SK-N-SH (cell line): Measurements from ENCODE around the gene ARHGAP26. TPM values are rescaled to one million over a fixed set of nuclear protein-coding genes. Genes with fewer than 3 reads are reported as not detected.

Experiments
- CTCF ChIA-PET: fragments of 300-600, 350-600 bp; formaldehyde crosslinking; extraction: SDS; loops from one replicate; lab custom pipeline; 2021; lab: Yijun Ruan, JAX
- POLR2A ChIA-PET: fragments of 350-600 bp; sonication (Branson Sonifier 250); formaldehyde crosslinking; extraction: SDS; loops from one replicate; lab custom pipeline; 2020; ENCODE audit warnings: antibody characterized with exemption, inconsistent platforms; lab: Yijun Ruan, JAX
- DNase-seq: peaks from one replicate; pipeline ENCODE4 v3.0.0; 2012
- H2AFZ ChIP-seq: fragments of 200-600 bp; sonication (generic); 2 replicates; pipeline ENCODE4 v1.8.1; 2016; ENCODE audit warnings: antibody characterized with exemption, mild to moderate bottlenecking, low read depth
- H3F3A ChIP-seq: fragments of 200-600 bp; sonication (generic); replicated peaks from 2 replicates; pipeline ENCODE3; 2016; ENCODE audit warnings: antibody characterized with exemption, mild to moderate bottlenecking; ENCODE audit not compliant: insufficient read depth
- H3K27ac ChIP-seq, 2 experiments: fragments of 200-500 bp in 1 of 2; fragments of 200-600 bp in 1 of 2; sonication (Bioruptor generic) in 1 of 2; sonication (generic), shearing (Covaris generic) in 1 of 2; 2 replicates each; pipeline versions ENCODE4 v1.5.1 to v1.6.1; 2014 to 2016; ENCODE audit warnings: low read depth in 2 of 2, inconsistent platforms in 1 of 2, low read length in 1 of 2, mild to moderate bottlenecking in 1 of 2, mixed read lengths in 1 of 2
- H3K27me3 ChIP-seq: fragments of 200-600 bp; sonication (generic), shearing (Covaris generic); 2 replicates; pipeline ENCODE4 v1.6.1; 2016; ENCODE audit warnings: mixed run types; ENCODE audit not compliant: insufficient read depth
- H3K36me3 ChIP-seq, 2 experiments: fragments of 200-500 bp in 1 of 2; fragments of 200-600 bp in 1 of 2; sonication (Bioruptor generic) in 1 of 2; sonication (generic) in 1 of 2; replicated peaks in 1 of 2; 2 replicates each; pipeline versions ENCODE3 to v1.5.1; 2014 to 2016; ENCODE audit warnings: low read length in 1 of 2, mild to moderate bottlenecking in 1 of 2; ENCODE audit not compliant: insufficient read depth in 2 of 2, control insufficient read depth in 1 of 2
- H3K4me1 ChIP-seq, 2 experiments: fragments of 200-500 bp in 1 of 2; fragments of 200-600 bp in 1 of 2; sonication (Bioruptor generic) in 1 of 2; sonication (generic), shearing (Covaris generic) in 1 of 2; 2 replicates each; pipeline versions ENCODE4 v1.5.1 to v1.6.1; 2014 to 2016; ENCODE audit warnings: low read depth in 1 of 2, low read length in 1 of 2, mixed run types in 1 of 2; ENCODE audit not compliant: insufficient read depth in 2 of 2, control insufficient read depth in 1 of 2
- H3K4me2 ChIP-seq: fragments of 200-600 bp; sonication (generic), shearing (Covaris generic); 2 replicates; pipeline ENCODE4 v1.6.1; 2017; ENCODE audit warnings: mixed run types
- H3K4me3 ChIP-seq, 2 experiments: fragments of 200-500 bp in 1 of 2; fragments of 200-600 bp in 1 of 2; sonication (Bioruptor generic) in 1 of 2; sonication (generic), shearing (Covaris generic) in 1 of 2; 2 replicates each; pipeline versions ENCODE4 v1.5.1 to v1.8.1; 2014 to 2016; ENCODE audit warnings: low read depth in 2 of 2, inconsistent platforms in 1 of 2, low read length in 1 of 2, mild to moderate bottlenecking in 1 of 2, mixed read lengths in 1 of 2, moderate library complexity in 1 of 2
- H3K79me2 ChIP-seq: fragments of 200-600 bp; sonication (generic); 2 replicates; pipeline ENCODE4 v1.8.1; 2017; ENCODE audit warnings: mild to moderate bottlenecking; ENCODE audit not compliant: insufficient read depth
- H3K9ac ChIP-seq: fragments of 200-600 bp; sonication (generic); 2 replicates; pipeline ENCODE4 v1.6.1; 2017; ENCODE audit warnings: mixed run types
- H3K9me2 ChIP-seq: fragments of 200-600 bp; sonication (generic); 2 replicates; pipeline ENCODE4 v1.6.1; 2017; ENCODE audit warnings: mixed run types
- H3K9me3 ChIP-seq: fragments of 200-600 bp; sonication (generic); 2 replicates; pipeline ENCODE4 v1.6.1; 2017; ENCODE audit warnings: mixed run types, mild to moderate bottlenecking, moderate library complexity
- H4K20me1 ChIP-seq: fragments of 200-600 bp; sonication (generic); 2 replicates; pipeline ENCODE4 v1.6.1; 2017; ENCODE audit warnings: mild to moderate bottlenecking, mixed run types; ENCODE audit not compliant: insufficient read depth
- EZH2phosphoT487 ChIP-seq: fragments of 200-600 bp; sonication (generic); IDR thresholded peaks from 2 replicates; pipeline ENCODE4 v1.6.1; 2017; ENCODE audit warnings: low read depth, mixed run types, mild to moderate bottlenecking, antibody characterized with exemption, moderate library complexity, borderline replicate concordance
- FOSL2 ChIP-seq: IDR thresholded peaks from 2 replicates; pipeline ENCODE4 v1.4.0; 2012; ENCODE audit warnings: low read depth, mild to moderate bottlenecking, moderate library complexity, borderline replicate concordance
- GABPA ChIP-seq: IDR thresholded peaks from 2 replicates; pipeline ENCODE4 v1.4.0; 2012; ENCODE audit warnings: low read depth, mild to moderate bottlenecking
- MEF2A ChIP-seq: IDR thresholded peaks from 2 replicates; pipeline ENCODE4 v1.4.0; 2012; ENCODE audit warnings: low read depth, borderline replicate concordance
- RFX5 ChIP-seq: IDR thresholded peaks from 2 replicates; pipeline ENCODE4 v1.6.1; 2012; ENCODE audit warnings: mild to moderate bottlenecking, improper control_type of control experiment, low read length
- TCF12 ChIP-seq: IDR thresholded peaks from 2 replicates; pipeline ENCODE4 v1.4.0; 2012
- WGBS: methylation state at CpG from one replicate; pipeline ENCODE4 v1.1.6; 2017; ENCODE audit warnings: low lambda C conversion rate; 5-methylcytosine and 5-hydroxymethylcytosine counted together
- polyA plus RNA-seq, 3 experiments: library from polyadenylated mRNA; depleted of rRNA; stranded (reverse); fragments of >200 nt; gene quantifications; 2 replicates each; pipeline ENCODE4 v1.2.3, GENCODE V29; 2012
- TF ChIP-seq, protein P1 (sequence below): IDR thresholded peaks from 2 replicates; pipeline ENCODE4 v1.4.0; 2012; ENCODE audit warnings: low read depth, borderline replicate concordance
- TF ChIP-seq, protein P2 (sequence below): fragments of 200-600 bp; sonication (generic); IDR thresholded peaks from 2 replicates; pipeline ENCODE4 v1.6.1; 2017; ENCODE audit warnings: antibody characterized with exemption, mild to moderate bottlenecking, moderate library complexity

Gene ARHGAP26
- polyA plus RNA-seq, 1 of the 3 experiments (the other 2 are of a cell fraction), result 6.1 TPM

DNA sequence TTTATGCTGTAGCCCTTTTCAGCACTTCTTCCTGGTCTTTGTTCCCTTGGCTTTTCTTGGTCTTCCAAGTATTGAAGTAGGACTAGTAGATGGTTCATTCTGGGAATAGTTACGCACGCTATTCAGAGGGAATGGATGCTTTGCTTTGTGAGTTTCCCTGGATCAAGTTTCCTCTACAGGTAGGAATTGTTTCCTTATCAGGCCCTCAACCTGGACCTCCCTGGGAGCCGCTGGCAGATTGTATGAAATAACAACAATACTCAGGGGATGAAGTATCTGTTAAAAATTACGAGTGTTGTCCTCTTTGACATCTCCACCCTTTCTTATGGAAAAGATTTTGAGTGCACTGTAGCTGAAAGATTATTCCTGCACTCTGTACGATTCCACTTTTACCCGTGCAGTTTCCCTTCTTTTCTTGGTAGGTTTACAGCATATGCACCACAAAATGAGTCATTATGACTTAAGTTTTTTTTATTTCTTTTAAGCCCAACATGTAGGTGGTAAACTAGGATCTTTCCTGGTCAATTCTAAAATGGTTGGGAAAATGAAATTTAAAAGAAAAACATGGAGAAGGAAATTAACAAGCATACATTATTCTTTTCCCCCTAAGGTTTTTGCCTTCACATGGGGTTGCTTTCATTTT is 57.9 kb downstream of the ARHGAP26 start:
- Histone ChIP-seq H3K4me1 (peaks cover 63 to 73% of the 10 kb centered on the region in 2 experiments), H3K36me3 (no peaks in the 10 kb centered on the region), H2AFZ (no peak overlapping the region)
- no peak for DNase-seq
- TF ChIP-seq EZH2phosphoT487 (no peak), FOSL2 (peak; percentile 52; the same call in 1 of the 2 replicates)
- TF ChIP-seq, all 33 proteins: peak for 1
- WGBS, result 89% methylated on average over 6 of the region's 6 CpGs
- H3K9ac ChIP-seq, result no peak overlapping the region
- H3K79me2 ChIP-seq, result peaks cover 11% of the 10 kb centered on the region
- no peaks in the 10 kb centered on the region for H3K9me3 ChIP-seq
- peaks cover 46% of the 10 kb centered on the region for H3F3A ChIP-seq
- POLR2A ChIA-PET, result no interaction called here
- CTCF ChIA-PET, result interaction anchor here (0.9 to 1.1 kb wide), 3 partner anchors 31 to 56 kb away, joined by 3 read pairs; no protein-coding TSS in a partner anchor
- H3K4me3 ChIP-seq, result no peak overlapping the region
- no peaks in the 10 kb centered on the region for H3K27me3 ChIP-seq
- H3K4me2 ChIP-seq, result peak overlapping the region; percentile 76
- H3K9me2 ChIP-seq, result no peaks in the 10 kb centered on the region
- peak overlapping the region; percentile 81 to 86 for H3K27ac ChIP-seq
- H4K20me1 ChIP-seq, result no peaks in the 10 kb centered on the region

DNA sequence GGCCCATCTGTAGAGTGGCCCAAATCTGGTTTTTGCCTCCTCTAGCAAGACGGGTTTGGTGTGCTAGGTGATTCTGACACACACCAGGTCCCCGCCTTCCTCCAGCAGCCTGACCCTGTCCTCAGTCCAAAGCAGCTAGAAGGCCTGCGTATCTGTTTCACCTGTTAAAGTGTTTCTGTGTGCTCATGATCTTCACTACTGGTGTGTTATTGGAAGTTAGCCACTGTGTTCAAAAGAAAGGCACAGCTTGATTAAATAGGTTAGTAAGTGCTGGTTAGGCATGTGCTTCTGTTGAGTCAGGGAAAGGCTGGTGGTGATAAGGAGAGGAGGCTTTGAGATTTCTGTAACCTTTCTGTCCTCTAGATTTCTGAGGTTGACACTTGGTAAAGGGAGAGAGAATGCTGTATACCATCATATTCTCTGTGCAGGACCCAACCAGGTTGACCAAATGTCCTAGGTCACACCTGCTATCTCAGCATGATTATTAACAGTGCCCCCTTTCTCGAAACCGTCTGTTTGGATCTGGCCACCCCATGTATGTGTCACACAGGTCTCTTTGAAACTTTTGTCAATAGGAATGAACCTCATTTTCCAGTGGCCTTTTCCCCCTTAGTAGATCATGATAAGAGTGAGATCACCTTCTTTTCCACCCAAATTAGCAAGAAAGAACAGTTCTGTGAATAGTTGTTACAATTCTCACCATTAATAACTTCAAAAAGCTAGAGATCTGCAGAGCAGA is 58.8 kb downstream of the ARHGAP26 start:
- H2AFZ ChIP-seq, result no peak overlapping the region
- no peaks in the 10 kb centered on the region for H3K27me3 ChIP-seq
- peak overlapping the region; percentile 70; the same call in 1 of the 2 replicates for H3K4me2 ChIP-seq
- no peak for TF ChIP-seq RFX5
- TF ChIP-seq, protein P1, sequence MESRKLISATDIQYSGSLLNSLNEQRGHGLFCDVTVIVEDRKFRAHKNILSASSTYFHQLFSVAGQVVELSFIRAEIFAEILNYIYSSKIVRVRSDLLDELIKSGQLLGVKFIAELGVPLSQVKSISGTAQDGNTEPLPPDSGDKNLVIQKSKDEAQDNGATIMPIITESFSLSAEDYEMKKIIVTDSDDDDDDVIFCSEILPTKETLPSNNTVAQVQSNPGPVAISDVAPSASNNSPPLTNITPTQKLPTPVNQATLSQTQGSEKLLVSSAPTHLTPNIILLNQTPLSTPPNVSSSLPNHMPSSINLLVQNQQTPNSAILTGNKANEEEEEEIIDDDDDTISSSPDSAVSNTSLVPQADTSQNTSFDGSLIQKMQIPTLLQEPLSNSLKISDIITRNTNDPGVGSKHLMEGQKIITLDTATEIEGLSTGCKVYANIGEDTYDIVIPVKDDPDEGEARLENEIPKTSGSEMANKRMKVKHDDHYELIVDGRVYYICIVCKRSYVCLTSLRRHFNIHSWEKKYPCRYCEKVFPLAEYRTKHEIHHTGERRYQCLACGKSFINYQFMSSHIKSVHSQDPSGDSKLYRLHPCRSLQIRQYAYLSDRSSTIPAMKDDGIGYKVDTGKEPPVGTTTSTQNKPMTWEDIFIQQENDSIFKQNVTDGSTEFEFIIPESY, result no peak
- no peak for TF ChIP-seq MEF2A
- no peak for TF ChIP-seq GABPA
- TF ChIP-seq, protein P2, sequence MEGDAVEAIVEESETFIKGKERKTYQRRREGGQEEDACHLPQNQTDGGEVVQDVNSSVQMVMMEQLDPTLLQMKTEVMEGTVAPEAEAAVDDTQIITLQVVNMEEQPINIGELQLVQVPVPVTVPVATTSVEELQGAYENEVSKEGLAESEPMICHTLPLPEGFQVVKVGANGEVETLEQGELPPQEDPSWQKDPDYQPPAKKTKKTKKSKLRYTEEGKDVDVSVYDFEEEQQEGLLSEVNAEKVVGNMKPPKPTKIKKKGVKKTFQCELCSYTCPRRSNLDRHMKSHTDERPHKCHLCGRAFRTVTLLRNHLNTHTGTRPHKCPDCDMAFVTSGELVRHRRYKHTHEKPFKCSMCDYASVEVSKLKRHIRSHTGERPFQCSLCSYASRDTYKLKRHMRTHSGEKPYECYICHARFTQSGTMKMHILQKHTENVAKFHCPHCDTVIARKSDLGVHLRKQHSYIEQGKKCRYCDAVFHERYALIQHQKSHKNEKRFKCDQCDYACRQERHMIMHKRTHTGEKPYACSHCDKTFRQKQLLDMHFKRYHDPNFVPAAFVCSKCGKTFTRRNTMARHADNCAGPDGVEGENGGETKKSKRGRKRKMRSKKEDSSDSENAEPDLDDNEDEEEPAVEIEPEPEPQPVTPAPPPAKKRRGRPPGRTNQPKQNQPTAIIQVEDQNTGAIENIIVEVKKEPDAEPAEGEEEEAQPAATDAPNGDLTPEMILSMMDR, result no peak
- no peak for TF ChIP-seq TCF12
- TF ChIP-seq, all 33 proteins: peak for 0
- no peak overlapping the region for H3K4me3 ChIP-seq
- H3K9ac ChIP-seq, result no peak overlapping the region
- CTCF ChIA-PET, result interaction anchor here (1.4 to 1.5 kb wide), 2 partner anchors 60 to 112 kb away, joined by 3 to 5 read pairs; no protein-coding TSS in a partner anchor
- no peaks in the 10 kb centered on the region for H3K9me2 ChIP-seq
- peak overlapping the region; percentile 19 to 93; a peak in 3 of 4 replicates for H3K27ac ChIP-seq
- no peaks in the 10 kb centered on the region for H3K9me3 ChIP-seq
- H3K36me3 ChIP-seq, result no peaks in the 10 kb centered on the region
- H3K4me1 ChIP-seq, result peaks cover 55 to 64% of the 10 kb centered on the region in 2 experiments
- H4K20me1 ChIP-seq, result no peaks in the 10 kb centered on the region
- H3F3A ChIP-seq, result peaks cover 46% of the 10 kb centered on the region
- WGBS, result 98% methylated on average over 4 of the region's 5 CpGs
- H3K79me2 ChIP-seq, result peaks cover 11% of the 10 kb centered on the region
- DNase-seq, result no peak
- POLR2A ChIA-PET, result no interaction called here
